ENCODE measurements around the gene PARL. TPM values are rescaled to one million over a fixed set of nuclear protein-coding genes. Genes with fewer than 3 reads are reported as not detected.

Gene PARL
- total and polyA plus RNA-seq, 10 of the 15 experiments (the other 5 are each of a cell fraction or from before 2014, with no cell fraction given) = 49.7 to 113 (median 77.2) TPM

GRCh38 chr3:183906234-183906921, 21.7 kb upstream of the PARL start (continued):
- TF ChIP-seq, protein P1, sequence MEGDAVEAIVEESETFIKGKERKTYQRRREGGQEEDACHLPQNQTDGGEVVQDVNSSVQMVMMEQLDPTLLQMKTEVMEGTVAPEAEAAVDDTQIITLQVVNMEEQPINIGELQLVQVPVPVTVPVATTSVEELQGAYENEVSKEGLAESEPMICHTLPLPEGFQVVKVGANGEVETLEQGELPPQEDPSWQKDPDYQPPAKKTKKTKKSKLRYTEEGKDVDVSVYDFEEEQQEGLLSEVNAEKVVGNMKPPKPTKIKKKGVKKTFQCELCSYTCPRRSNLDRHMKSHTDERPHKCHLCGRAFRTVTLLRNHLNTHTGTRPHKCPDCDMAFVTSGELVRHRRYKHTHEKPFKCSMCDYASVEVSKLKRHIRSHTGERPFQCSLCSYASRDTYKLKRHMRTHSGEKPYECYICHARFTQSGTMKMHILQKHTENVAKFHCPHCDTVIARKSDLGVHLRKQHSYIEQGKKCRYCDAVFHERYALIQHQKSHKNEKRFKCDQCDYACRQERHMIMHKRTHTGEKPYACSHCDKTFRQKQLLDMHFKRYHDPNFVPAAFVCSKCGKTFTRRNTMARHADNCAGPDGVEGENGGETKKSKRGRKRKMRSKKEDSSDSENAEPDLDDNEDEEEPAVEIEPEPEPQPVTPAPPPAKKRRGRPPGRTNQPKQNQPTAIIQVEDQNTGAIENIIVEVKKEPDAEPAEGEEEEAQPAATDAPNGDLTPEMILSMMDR (IDR thresholded peaks at IDR 0.05 in 2 of 3, conservative IDR thresholded peaks at IDR 0.05 in 1 of 3; ENCODE audit: control insufficient read depth in 2 of 3, extremely low read depth in 1 of 3, insufficient read depth in 1 of 3, low read depth in 3 of 3, low read length in 3 of 3) = no peak
- no peak for TF ChIP-seq GABPA (IDR thresholded peaks at IDR 0.05; ENCODE audit: low read depth)
- no peak for TF ChIP-seq POU2F2 (IDR thresholded peaks at IDR 0.05; ENCODE audit: borderline replicate concordance, low read depth, low read length)
- no peak for TF ChIP-seq LARP7 (IDR thresholded peaks at IDR 0.05)
- no peak for TF ChIP-seq HDAC6 (IDR thresholded peaks at IDR 0.05; ENCODE audit: unreplicated experiment)
- no peak for TF ChIP-seq MTA3 (IDR thresholded peaks at IDR 0.05; ENCODE audit: borderline replicate concordance, low read length)
- TF ChIP-seq, protein P2, sequence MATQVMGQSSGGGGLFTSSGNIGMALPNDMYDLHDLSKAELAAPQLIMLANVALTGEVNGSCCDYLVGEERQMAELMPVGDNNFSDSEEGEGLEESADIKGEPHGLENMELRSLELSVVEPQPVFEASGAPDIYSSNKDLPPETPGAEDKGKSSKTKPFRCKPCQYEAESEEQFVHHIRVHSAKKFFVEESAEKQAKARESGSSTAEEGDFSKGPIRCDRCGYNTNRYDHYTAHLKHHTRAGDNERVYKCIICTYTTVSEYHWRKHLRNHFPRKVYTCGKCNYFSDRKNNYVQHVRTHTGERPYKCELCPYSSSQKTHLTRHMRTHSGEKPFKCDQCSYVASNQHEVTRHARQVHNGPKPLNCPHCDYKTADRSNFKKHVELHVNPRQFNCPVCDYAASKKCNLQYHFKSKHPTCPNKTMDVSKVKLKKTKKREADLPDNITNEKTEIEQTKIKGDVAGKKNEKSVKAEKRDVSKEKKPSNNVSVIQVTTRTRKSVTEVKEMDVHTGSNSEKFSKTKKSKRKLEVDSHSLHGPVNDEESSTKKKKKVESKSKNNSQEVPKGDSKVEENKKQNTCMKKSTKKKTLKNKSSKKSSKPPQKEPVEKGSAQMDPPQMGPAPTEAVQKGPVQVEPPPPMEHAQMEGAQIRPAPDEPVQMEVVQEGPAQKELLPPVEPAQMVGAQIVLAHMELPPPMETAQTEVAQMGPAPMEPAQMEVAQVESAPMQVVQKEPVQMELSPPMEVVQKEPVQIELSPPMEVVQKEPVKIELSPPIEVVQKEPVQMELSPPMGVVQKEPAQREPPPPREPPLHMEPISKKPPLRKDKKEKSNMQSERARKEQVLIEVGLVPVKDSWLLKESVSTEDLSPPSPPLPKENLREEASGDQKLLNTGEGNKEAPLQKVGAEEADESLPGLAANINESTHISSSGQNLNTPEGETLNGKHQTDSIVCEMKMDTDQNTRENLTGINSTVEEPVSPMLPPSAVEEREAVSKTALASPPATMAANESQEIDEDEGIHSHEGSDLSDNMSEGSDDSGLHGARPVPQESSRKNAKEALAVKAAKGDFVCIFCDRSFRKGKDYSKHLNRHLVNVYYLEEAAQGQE (IDR thresholded peaks at IDR 0.05; ENCODE audit: low read depth, low read length) = no peak
- TF ChIP-seq TCF12 (IDR thresholded peaks at IDR 0.05; ENCODE audit: low read depth, low read length) = no peak
- TF ChIP-seq FOS (IDR thresholded peaks at IDR 0.05; ENCODE audit: borderline replicate concordance, extremely low read depth, insufficient read length) = no peak
